HCEC 1CT (cell line): ENCODE data around the gene SMIM23.
"Not testable (repeated sequence)": the region's sequence is repeated elsewhere in the genome, so short reads cannot be mapped to it uniquely, and the experiment has no call there.

Source experiments
- DNase-seq: peaks from one replicate; pipeline ENCODE4 v3.0.0-alpha.2; 2017

SMIM23 gene

GRCh38 chr5:171774418-171774817 lies 11.2 kb upstream of the SMIM23 start:
- no peak for DNase-seq

GRCh38 chr5:171776213-171776612 lies 9.4 kb upstream of the SMIM23 start:
- no peak for DNase-seq

- no peak for DNase-seq
Measured at GRCh38 chr5:171776770-171777759, 8.6 kb upstream of the SMIM23 start.

- DNase-seq = not testable (repeated sequence)
Measured at GRCh38 chr5:171781744-171782143, 3.9 kb upstream of the SMIM23 start.

GRCh38 chr5:171782332-171782966 lies 3.2 kb upstream of the SMIM23 start:
- no peak for DNase-seq

GRCh38 chr5:171783051-171783450 lies 2.6 kb upstream of the SMIM23 start:
- DNase-seq = peak; percentile 45

GRCh38 chr5:171789353-171789752 lies 3.7 kb downstream of the SMIM23 start:
- DNase-seq = no peak

GRCh38 chr5:171790408-171790807 lies 4.8 kb downstream of the SMIM23 start:
- DNase-seq = no peak

GRCh38 chr5:171794470-171794960 lies 8.9 kb downstream of the SMIM23 start:
- DNase-seq = no peak

GRCh38 chr5:171795381-171795780 lies 9.8 kb downstream of the SMIM23 start:
- no peak for DNase-seq

- DNase-seq = no peak
Measured at GRCh38 chr5:171796436-171796835, 10.8 kb downstream of the SMIM23 start.

GRCh38 chr5:171797543-171797942 lies 11.9 kb downstream of the SMIM23 start:
- no peak for DNase-seq

- DNase-seq = no peak
Measured at GRCh38 chr5:171798418-171798817, 12.8 kb downstream of the SMIM23 start.

- no peak for DNase-seq
Measured at GRCh38 chr5:171801839-171802238, 16.2 kb downstream of the SMIM23 start.

- DNase-seq = no peak
Measured at GRCh38 chr5:171805746-171806145, 20.1 kb downstream of the SMIM23 start.

- no peak for DNase-seq
Measured at GRCh38 chr5:171806976-171807747, 21.5 kb downstream of the SMIM23 start.

- no peak for DNase-seq
Measured at GRCh38 chr5:171808453-171808852, 22.8 kb downstream of the SMIM23 start.

GRCh38 chr5:171808951-171809350 lies 23.3 kb downstream of the SMIM23 start:
- DNase-seq = peak; percentile 56

GRCh38 chr5:171810227-171810626 lies 24.6 kb downstream of the SMIM23 start:
- DNase-seq = no peak

GRCh38 chr5:171813270-171813669 lies 27.7 kb downstream of the SMIM23 start:
- no peak for DNase-seq

GRCh38 chr5:171813813-171814490 lies 28.3 kb downstream of the SMIM23 start:
- no peak for DNase-seq

GRCh38 chr5:171816666-171817065 lies 31.0 kb downstream of the SMIM23 start:
- DNase-seq = no peak

GRCh38 chr5:171820561-171820960 lies 34.9 kb downstream of the SMIM23 start:
- DNase-seq = no peak
